Stimulated activated CD8-positive, alpha-beta memory T cell treated with anti-CD3 and anti-CD28 coated beads, Interleukin-4, amount 100 ng/mL, for 4 hours (primary cell): ENCODE data around the gene DMRTC2.

ENCODE experiments used
- DNase-seq, 2 donors: peaks; one replicate each; pipeline ENCODE4 v3.0.0-alpha.2; 2020; ENCODE audit warnings: low read depth in 2 of 2, low spot score in 1 of 2

Gene DMRTC2

DNA sequence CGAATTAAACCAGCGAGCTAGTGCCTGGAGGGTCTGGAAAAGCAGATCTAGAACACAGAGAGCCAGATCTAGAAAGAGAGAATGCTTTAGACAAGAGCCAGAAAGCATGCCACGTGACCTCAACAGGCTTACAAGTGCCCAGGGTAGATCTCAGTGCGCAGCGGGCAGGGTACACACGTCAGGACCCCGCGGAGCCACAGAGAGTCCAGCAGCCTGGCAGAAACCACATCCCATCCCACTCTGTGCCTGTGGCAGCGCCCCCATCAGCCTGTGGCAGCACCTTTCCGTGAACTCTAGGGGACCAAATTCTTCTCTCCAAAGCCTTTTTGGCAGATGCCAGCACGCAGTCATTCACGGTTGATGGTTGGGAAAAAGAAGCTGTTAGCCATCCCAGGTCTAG lies 44.1 kb downstream of the DMRTC2 start:
- DNase-seq: no peak

GRCh38 chr19:41889896-41890295 lies 45.1 kb downstream of the DMRTC2 start:
- no peak for DNase-seq

- no peak for DNase-seq
Observed at GRCh38 chr19:41890936-41891335, 46.1 kb downstream of the DMRTC2 start.

- no peak for DNase-seq
Observed at GRCh38 chr19:41892173-41892902, 47.5 kb downstream of the DMRTC2 start.

DNA sequence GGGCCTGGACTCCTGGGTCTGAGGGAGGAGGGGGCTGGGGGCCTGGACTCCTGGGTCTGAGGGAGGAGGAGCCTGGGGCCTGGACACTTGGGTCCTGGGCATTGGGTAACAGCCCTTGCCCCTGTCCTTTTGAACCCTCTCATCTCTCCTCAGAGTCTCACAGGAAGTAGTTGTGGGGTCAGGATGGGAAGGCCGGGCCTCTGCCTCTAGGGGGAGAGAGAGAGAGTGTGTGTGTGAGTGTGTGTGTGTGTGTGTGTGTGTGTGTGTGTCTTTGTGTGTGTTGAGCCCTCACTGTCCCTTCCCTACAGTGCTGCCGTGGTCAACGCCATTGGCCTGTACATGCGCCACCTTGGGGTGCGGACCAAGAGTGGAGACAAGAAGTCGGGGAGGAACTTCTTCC lies 49.1 kb downstream of the DMRTC2 start:
- DNase-seq: no peak

DNA sequence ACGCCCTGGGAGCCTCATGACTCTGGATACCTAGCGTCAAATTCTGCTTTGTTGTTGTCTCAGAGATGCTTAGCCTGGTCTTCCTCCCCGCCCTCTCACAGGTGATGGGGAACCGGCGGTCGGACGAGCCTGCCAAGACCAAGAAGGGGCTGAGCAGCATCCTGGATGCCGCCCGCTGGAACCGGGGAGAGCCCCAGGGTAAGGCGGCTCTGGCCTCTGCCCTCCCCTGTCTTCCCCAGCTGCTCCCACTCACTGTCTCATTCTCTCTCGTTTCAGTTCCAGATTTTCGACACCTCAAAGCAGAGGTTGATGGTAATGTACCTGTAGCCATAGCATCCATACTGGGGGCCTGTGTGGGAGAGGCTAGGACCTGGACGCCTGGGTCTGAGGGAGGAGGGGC lies 49.5 kb downstream of the DMRTC2 start:
- DNase-seq: no peak

GRCh38 chr19:41895745-41896580 lies 51.1 kb downstream of the DMRTC2 start:
- no peak for DNase-seq

GRCh38 chr19:41896581-41896942 lies 51.7 kb downstream of the DMRTC2 start:
- no peak for DNase-seq

DNA sequence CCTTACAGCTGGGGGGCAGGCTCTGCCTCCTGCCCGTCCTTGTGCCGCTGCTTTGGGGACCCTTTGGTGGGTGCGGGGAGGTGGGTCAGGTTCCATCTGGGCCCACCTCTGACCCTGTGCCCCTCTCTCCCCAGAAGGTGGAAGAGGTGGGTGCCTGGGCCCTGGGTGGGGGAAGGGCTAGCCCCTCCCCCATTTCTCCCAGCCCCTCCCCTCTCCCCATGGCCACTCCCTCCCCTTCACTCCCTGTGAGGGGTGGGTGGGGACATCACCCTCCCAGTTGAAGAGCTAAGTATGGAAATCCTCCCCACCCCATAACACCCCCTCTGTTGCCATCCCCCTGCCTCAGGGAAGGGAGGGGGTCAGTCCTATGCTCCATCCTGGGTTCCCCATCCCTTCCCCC lies 52.3 kb downstream of the DMRTC2 start:
- no peak for DNase-seq

GRCh38 chr19:41897820-41898219 lies 53.0 kb downstream of the DMRTC2 start:
- DNase-seq: no peak

GRCh38 chr19:41898235-41898634 lies 53.4 kb downstream of the DMRTC2 start:
- no peak for DNase-seq
